Thyroid gland (tissue), 4 donors: ENCODE results near the gene AP4B1. TPM values are rescaled to one million over a fixed set of nuclear protein-coding genes. Genes with fewer than 3 reads are reported as not detected.
A peak's percentile ranks its signal among the peaks of the same experiment; 100 is the strongest.

Source experiments
- DNase-seq, 2 donors: peaks; one replicate each; pipeline ENCODE4 v3.0.0-alpha.2; 2019
- H3K27ac ChIP-seq, 3 donors: fragments of 200-600 bp; sonication (generic); 1 replicate in 2 of 3; 2 replicates in 1 of 3; pipeline ENCODE4 v1.5.1; 2016 to 2019; ENCODE audit warnings: mild to moderate bottlenecking in 1 of 3, moderate library complexity in 1 of 3
- H3K27me3 ChIP-seq: fragments of 200-600 bp; sonication (generic); one replicate; pipeline ENCODE4 v1.5.1; 2019
- H3K36me3 ChIP-seq, 2 donors: fragments of 200-600 bp; sonication (generic); one replicate each; pipeline ENCODE4 v1.5.1; 2016 to 2019
- H3K4me1 ChIP-seq, 2 donors: fragments of 200-600 bp; sonication (generic); one replicate each; pipeline ENCODE4 v1.5.1; 2017 to 2019
- H3K4me3 ChIP-seq, 3 donors: fragments of 200-600 bp; sonication (generic); replicated peaks in 1 of 3; 1 replicate in 2 of 3; 2 replicates in 1 of 3; pipeline ENCODE4 v1.5.1; 2016; ENCODE audit warnings: mild to moderate bottlenecking in 1 of 3
- H3K9me3 ChIP-seq: fragments of 200-600 bp; sonication (generic); one replicate; pipeline ENCODE4 v1.5.1; 2017
- CTCF ChIP-seq, 6 experiments: fragments of 200-600 bp in 3 of 6; fragments of 450-650 bp in 3 of 6; sonication (generic) in 3 of 6; IDR thresholded peaks; one replicate each; pipeline ENCODE4 v1.5.1; 2016 to 2019; ENCODE audit warnings: antibody characterized with exemption in 6 of 6, mild to moderate bottlenecking in 2 of 6, inconsistent platforms in 1 of 6, moderate library complexity in 1 of 6
- POLR2A ChIP-seq, 2 donors: fragments of 450-650 bp; IDR thresholded peaks; one replicate each; pipeline ENCODE4 v1.6.1; 2017; ENCODE audit warnings: antibody characterized with exemption in 2 of 2, mild to moderate bottlenecking in 2 of 2, moderate library complexity in 1 of 2
- WGBS, 2 donors: methylation state at CpG; one replicate each; pipeline ENCODE4 v1.1.5; 2017; 5-methylcytosine and 5-hydroxymethylcytosine counted together
- intact Hi-C: fragments of 100-400 bp; cut with DNase I; formaldehyde crosslinking; loops from one replicate; pipeline ENCODE4 v1.15.1; 2023
- total RNA-seq, 4 donors: library from RNA; depleted of rRNA; stranded (reverse); fragments of >200 nt; gene quantifications; one replicate each; pipeline ENCODE4 v1.2.3, GENCODE V29; 2016

The AP4B1 gene
- total RNA-seq, 4 donors from 2014 or later: 9.7 to 14.8 (median 14.0) TPM

GRCh38 chr1:113931451-113931851 is 26.9 kb upstream of the AP4B1 start:
- DNase-seq: no peak
- WGBS, 2 donors: 9 to 10% methylated on average over 3 of the region's 3 CpGs
- H3K36me3 ChIP-seq: no peaks in the 10 kb centered on the region
- intact Hi-C loops: no loop called here
- no peaks in the 10 kb centered on the region for H3K9me3 ChIP-seq
- H3K4me3 ChIP-seq: no peak overlapping the region
- peak overlapping the region; percentile 0 to 82 (median 61) for H3K27ac ChIP-seq
- no peaks in the 10 kb centered on the region for H3K27me3 ChIP-seq
- TF ChIP-seq POLR2A (IDR thresholded peaks at IDR 0.05): no peak
- no peak for TF ChIP-seq CTCF (IDR thresholded peaks at IDR 0.05)
- peaks cover 29 to 45% of the 10 kb centered on the region in 2 donors for H3K4me1 ChIP-seq

GRCh38 chr1:113930499-113931161 is 26.0 kb upstream of the AP4B1 start:
- intact Hi-C loops: no loop called here
- Histone ChIP-seq H3K4me3 (peak overlapping the region; percentile 62 to 96 (median 95)), H3K9me3 (no peaks in the 10 kb centered on the region), H3K36me3 (no peaks in the 10 kb centered on the region), H3K27me3 (no peaks in the 10 kb centered on the region), H3K27ac (peak overlapping the region; percentile 82 to 94 (median 88)), H3K4me1 (peaks cover 29 to 36% of the 10 kb centered on the region in 2 donors)
- DNase-seq: peak; percentile 11 to 19
- WGBS, 2 donors: 4 to 8% methylated on average over 8 of the region's 8 CpGs
- TF ChIP-seq CTCF (IDR thresholded peaks at IDR 0.05) (no peak), POLR2A (IDR thresholded peaks at IDR 0.05) (no peak)

- Histone ChIP-seq H3K4me3 (peak overlapping the region; percentile 62 to 96 (median 95)), H3K9me3 (no peaks in the 10 kb centered on the region), H3K27ac (peak overlapping the region; percentile 82 to 94 (median 88)), H3K27me3 (no peaks in the 10 kb centered on the region), H3K36me3 (no peaks in the 10 kb centered on the region), H3K4me1 (peaks cover 29% of the 10 kb centered on the region in 2 donors)
- intact Hi-C loops: loop anchor here (2.0 kb wide), 1 partner anchor 25 kb away; the partner anchor contains the start of genes AP4B1 and DCLRE1B
- TF ChIP-seq POLR2A (IDR thresholded peaks at IDR 0.05) (peak in 1 of 2 donors; percentile 21), CTCF (IDR thresholded peaks at IDR 0.05) (peak in 1 of 6 experiments; percentile 10)
- WGBS, 2 donors: 0% methylated on average over 14 to 41 of the region's 64 CpGs
- peak; percentile 62 to 69 for DNase-seq
These were observed 25.3 kb upstream of the AP4B1 start for GRCh38 chr1:113929750-113930498.

GRCh38 chr1:113928941-113929749 is 24.5 kb upstream of the AP4B1 start, which contains the start of gene HIPK1:
Gene HIPK1, plus strand, starts transcription at chr1:113929324.
- intact Hi-C loops: loop anchor here (2.0 kb wide), 1 partner anchor 24 kb away; the partner anchor contains the start of genes AP4B1 and DCLRE1B
- Histone ChIP-seq H3K4me3 (peak within 1 kb of the TSS; percentile 62 to 96 (median 95)), H3K27me3 (no peaks in the 10 kb centered on the region), H3K4me1 (peaks cover 26 to 29% of the 10 kb centered on the region in 2 donors), H3K36me3 (no peaks in the 10 kb centered on the region), H3K27ac (peak within 1 kb of the TSS; percentile 82 to 94 (median 88)), H3K9me3 (no peaks in the 10 kb centered on the region)
- 0% methylated on average over 18 to 26 of the region's 61 CpGs for WGBS, 2 donors
- TF ChIP-seq CTCF (IDR thresholded peaks at IDR 0.05) (peak in 1 of 6 experiments; percentile 32), POLR2A (IDR thresholded peaks at IDR 0.05) (peak in 1 of 2 donors; percentile 84)
- DNase-seq: peak; percentile 89 to 95
